ENCODE measurements around the gene PPP3CA. TPM values are rescaled to one million over a fixed set of nuclear protein-coding genes. Genes with fewer than 3 reads are reported as not detected.

PPP3CA gene
- total and polyA plus RNA-seq, 2 of the 8 experiments (the other 6 are each of a cell fraction or from before 2014, with no cell fraction given): 7.9 to 35.0 TPM

DNA sequence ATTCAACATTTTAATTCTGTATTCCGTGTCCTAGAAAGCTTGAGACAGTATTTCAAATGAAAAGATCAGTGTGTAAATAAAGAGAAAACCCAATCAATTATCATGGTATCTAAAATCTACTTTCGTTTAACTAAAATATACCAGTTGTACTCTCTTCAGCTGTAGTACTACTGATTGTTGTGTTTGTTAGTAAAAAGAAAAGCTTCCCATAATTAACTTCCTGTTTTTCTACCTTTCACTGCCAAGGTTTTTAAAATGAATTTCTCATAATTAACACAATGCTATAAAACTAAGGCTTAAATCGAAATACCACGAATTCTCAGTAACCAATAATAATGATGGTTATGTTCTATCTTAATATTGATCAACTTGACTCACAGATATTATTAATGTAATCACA is 37.4 kb downstream of the PPP3CA start (continued):
- no peak for TF ChIP-seq TAF7 (optimal IDR thresholded peaks at IDR 0.05; ENCODE audit: borderline replicate concordance, low read depth, low read length)

Data from H1 (cell line).